GM21723 (cell line): ENCODE data around the gene KLF15.
"Not testable (repeated sequence)": the region's sequence is repeated elsewhere in the genome, so short reads cannot be mapped to it uniquely, and the experiment has no call there.

Experiments used
- ATAC-seq: cut with Tn5 transposase; IDR thresholded peaks from one replicate; pipeline ENCODE4 v1.9.1; 2021; ENCODE audit warnings: mild to moderate bottlenecking, moderate library complexity; ENCODE audit not compliant: unreplicated experiment

The KLF15 gene

DNA sequence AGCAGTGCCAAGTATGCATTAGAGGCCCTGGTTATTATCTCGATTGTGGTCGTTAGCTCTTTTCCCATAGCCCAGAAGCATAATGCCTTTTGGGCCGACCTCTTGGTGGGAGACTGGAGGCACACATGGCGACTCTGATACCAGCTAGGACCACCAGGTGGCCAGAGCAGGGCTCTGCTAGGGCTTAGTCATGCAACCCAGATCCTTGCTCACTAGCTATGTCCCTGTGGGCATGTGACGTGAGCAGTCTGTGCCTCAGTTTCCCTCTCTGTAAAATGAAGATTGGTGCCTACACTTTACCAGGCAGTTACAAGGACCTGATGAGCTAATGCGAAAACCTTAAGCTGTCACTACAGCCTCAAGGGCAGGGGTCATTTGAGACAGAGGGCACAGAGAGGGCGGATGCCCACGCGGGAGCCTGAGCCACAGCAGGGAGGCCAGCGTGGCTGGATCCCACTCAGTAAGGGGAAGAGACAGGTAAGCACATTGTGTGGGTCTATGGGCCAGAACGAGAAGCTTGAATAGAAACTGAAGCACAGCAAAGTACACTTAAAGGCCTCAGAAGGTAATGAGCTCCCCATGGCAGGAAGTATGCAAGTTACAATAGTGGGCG, 8.8 kb downstream of the KLF15 start:
- ATAC-seq, result no peak

DNA sequence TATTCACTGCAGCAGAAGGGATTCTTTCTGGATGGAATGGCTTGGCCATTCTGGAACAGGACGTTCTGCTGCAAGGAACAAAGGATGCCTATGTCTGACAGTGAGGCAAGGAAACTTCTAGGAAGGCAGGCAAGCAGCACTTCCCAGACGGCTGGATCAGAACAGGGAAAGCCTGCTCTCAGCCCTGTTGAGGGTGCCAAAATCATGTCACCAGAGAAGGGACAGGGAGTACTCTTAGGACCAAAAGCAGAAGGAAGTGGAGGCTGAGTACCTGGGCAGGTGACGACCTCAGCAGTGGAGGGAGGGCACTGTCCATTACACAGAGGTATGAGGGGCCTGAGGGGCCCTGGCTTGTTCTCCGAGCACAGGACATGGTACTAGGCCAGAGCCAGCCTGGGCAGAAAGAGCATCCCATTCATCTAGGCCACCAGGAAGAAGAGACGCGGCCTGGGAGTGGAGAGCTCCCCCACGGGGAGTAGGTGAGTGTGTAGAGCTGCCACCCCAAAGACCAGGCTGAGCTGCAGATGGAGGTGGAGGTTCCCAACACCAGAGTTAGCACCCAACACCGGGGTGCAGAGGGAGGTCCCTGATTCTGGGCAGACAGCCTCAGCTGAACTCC, 9.6 kb downstream of the KLF15 start:
- no peak for ATAC-seq

DNA sequence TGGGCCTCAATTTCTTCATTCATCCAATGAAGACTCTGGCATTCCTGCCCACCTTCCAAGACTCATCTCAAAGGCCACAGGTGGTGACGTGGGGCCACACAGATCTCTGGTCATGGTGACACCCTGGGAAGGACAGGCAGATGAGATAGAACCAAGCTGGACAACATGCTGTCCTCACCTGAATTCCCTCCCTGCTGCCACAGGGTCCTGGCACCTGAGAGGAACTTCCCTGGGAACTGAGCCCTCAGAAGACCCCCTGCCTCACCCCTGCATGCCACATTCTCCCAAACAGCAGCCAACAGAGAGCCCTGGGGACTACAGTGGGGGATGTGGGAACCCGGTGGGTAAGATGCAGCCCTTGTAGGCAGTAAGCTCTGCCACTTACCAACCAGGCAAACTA, 10.7 kb downstream of the KLF15 start:
- no peak for ATAC-seq

DNA sequence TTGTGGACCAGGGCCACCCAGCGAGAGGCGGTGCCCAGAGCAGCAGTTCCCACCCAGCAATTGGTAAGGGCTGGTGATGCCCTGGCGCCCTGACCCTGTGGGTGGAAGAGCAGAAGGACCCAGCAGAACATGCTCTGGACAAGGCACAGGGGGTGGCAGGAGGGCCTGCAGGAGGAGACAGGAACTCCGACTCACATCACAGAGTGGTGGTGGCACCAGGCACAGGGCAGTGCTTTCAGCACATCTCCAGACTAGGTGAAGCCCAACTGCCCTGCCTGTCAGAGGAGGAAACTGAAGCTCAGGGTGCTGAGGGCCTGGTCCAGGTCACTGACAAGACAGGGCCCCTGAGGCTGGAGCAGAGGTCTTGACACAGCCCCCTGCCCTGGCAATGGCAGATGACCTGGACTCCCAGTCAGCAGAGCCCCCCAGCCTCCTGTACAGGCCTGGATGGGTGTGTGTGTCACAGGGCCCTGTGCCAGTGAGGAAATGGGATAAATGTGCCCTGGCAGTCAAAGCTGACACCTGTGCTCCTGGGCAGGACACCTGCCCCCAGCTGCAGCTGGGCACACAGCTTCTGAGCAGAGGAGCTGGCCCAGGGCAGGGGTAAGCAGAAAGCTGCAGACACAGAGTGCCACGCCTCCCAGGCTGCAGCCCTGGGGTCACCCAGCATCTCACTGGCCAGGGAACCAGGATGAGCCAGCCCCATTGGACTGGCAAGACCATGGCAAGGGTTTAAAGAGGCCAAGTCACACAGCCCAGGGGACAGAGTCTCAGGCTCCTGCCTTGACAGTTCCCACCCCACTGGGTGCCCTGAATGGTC, 11.4 kb downstream of the KLF15 start:
- no peak for ATAC-seq

DNA sequence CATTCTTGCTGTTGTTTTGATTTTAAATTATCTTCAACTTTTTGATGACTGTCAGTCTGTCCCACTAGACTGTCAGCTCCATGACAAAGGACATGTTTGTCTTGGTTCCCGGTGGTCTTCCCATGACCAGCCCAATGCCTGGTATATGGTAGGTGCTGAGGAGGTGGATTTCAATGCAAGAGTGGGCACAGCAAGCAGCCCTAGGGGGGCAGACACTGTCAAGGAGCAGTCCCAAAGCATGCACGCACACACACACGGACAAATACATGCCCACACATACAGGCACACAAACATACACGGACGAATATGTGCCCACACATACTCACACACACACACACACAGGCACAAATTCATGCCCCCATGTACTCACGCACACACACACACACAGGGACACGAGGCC, 12.0 kb downstream of the KLF15 start:
- ATAC-seq, result no peak

DNA sequence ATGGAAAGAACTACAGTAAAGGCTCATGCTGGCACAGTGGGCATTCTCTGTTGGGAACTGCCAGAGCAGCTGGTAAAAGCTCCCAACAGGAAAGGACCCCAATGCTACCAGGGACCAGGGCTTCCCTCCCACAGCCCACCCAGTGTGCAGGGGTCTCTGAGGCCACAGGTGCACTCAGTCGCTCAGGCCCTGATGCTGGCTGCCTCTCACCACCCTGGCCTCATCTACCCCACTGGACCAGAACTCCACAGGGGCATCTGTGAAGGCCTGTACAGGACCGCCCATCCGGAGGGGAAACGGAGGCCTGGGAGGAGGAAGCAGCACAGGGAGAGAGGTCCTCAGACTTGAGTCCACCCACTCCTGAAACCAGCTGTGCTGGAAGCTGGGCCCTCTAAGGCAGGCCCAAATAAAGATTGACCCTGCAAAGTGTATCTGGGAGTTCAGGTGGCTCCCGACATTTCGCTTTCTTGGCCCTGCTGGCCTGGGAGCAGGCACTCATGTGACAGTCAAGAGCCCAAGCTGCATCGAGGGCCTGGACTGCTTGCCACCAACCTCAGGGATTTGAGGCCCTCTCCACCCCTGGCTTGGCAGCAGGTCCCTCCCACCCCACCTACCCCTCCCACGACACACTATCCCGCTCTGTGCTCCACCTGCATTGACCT, 12.7 kb downstream of the KLF15 start:
- ATAC-seq, result no peak

DNA sequence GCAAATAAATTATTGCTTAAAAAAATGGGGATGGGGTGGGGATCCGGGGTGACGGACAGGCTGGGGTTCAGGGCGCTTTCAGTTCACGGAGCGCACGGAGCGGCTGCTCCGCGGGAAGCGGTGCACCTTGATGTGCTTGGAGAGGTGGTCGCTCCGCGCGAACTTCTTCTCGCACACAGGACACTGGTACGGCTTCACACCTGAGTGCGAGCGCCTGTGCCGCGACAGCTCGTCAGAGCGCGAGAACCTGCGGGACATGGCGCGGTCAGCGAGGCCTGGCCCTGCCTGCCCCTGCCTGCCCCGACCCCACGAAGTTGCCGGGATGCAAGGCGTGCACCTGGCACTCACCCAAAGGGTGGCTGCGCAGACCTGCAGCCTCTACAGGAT, 13.6 kb downstream of the KLF15 start:
- no peak for ATAC-seq

DNA sequence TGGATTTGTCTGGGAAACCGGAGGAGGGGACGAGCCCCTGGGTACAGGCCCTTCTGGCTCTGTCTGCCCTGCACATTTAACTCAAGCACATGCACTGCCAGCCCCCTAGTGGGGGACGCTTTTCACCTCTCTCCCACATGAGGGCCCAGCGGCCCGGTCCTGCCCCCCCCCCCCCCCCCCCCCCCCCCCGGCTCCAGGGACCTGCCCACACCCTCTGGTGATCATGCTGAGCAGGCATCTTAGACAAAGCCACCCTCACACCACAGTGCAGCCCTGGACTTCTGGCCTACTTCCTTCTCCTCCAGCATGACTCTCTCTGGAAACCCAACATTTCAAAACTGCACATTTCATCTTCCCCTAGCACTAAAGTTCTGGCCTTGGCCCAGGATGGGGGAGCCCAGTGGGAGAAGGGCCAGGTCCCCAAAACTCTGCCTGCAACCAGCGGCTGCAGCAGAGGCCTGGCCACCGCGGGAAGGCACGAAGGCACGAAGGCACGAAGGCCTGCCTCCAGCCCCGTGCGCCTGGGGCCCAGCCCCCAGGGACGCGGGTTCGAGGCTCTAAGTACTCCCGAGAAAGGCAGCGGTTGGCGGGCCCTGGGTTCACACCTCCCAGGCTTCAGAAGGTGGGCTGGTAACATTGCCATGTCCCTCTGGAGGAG, 14.1 kb downstream of the KLF15 start:
- no peak for ATAC-seq

DNA sequence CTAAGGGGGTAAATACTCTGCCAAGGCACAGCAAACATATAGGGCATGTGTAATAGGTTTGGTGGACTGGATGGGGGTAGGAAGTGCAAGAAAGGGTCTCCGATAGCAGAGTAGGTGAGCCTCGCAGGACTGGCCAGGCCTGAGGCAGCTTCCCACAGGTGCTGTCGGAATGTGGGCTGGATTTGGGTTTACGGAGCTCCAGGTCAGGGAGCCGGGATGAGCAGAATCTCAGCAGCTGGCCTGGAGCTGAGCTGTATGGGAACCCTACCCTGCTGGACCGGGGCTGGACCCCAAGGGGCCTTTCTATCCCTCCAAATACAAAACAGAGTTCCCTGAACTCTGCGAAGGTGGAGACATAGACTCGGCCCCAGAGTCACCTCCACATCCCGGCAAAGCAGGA, 15.0 kb downstream of the KLF15 start:
- no peak for ATAC-seq

DNA sequence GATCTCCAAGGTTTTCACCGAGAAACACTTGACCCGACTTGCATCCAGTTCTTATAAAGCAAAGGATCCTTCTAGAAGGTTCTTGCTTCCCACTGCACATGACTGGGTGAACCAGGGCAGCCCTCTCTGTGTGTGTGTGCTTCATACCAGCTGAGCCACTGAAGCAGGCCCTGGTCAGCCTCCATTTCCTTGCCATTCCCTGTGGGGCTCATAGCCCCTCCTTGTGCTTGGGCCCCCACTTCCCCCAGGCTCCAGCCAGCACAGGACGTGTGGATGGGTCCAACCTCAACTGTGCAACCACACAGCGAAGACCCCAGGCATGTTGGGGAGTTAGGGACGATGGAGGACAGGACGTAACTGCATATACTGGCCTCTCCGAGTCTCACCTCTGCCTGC, 15.5 kb downstream of the KLF15 start:
- ATAC-seq, result no peak

DNA sequence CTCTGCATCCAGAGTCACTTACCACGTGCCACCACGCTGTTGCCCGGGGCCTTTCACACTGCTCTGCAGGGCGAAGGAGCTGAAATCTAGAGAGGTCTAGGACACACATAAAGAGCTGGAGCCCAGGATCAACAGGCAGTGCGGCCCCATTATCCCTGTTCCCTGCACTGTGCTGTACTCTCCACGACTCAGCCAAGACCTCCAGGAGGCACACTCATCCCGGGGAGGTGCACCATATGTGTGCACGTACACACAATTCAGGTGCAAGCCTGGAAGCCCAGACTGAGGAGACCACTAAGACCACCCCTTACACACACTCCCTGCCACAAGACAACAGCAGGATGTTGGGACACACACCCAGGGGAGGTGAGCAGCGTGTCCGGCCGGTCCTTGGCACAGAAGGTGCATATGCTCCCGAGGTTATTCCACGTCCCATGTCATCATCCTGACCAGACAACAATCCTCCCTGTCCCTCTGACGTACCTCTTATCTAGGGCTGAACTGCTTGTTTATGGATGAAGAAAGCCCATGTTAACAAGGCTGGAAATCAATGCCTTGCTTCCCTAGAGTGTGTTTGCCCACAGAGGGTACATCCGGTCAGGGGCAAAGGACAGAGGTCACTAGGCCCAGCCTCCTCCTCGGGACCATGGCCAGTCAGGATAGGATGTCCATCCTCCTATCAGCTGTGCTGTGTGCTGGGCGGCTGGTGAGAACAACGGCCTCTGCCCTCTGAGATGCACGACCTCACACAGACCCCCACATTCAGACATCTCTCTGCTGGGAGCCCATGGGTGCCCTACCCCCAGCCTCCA, 16.1 kb downstream of the KLF15 start:
- ATAC-seq, result no peak

DNA sequence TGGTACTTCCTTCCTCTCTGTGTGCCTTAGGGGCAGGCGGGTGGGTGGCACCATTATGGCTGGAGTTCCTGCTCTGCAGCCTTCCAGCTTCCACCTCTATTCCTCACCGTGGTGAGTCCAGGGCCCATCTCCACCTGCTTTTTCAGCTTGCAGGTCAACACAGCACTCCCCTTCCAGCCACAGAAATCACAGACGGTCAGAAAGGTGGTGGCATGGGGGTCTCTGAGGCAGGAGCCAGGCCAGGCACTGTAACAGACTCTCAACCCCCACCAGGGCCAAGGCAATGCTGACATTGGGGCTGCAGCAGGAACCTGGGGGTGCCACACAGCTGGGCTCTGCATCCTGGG, 16.6 kb downstream of the KLF15 start:
- no peak for ATAC-seq

DNA sequence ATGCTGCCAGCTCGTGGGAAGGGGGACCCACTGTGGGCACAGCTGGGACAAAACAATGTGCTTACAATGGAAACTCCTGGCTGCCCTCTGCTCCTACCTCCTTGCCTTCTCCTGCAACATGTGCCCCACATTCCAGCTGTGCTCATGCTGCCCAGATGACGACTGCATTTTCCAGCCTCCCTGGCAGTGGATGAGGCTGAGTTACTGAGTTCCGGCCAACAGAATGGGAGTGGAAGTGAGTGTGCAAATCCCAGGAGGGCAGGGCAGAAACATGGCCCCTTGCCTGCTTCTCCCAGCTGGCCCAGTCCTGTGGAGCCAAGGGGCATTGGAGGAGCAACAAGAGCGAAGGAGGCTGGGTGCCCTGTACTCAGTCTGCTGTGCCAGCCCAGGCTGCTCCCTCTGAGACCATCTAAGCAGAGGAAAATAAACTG, 17.1 kb downstream of the KLF15 start:
- no peak for ATAC-seq

DNA sequence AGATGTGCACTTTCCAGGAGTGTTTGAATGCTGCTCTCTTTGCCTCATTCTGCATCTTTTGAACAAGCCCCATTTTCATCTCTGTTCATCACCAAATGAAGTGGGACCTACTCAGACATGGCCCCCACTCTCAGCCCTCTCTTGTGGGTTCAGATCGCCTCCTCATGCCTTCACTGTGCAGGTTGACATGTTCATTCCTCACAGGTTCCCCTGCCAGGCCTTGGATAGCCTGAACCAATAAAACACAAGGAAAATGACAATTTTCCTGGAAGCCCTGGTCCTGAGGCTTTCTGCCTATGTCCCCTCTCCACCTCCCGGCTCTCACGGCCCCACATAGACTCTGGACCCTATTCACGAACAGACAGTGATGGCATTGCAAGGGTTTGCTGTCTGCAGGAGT, 17.7 kb downstream of the KLF15 start:
- ATAC-seq, result no peak

DNA sequence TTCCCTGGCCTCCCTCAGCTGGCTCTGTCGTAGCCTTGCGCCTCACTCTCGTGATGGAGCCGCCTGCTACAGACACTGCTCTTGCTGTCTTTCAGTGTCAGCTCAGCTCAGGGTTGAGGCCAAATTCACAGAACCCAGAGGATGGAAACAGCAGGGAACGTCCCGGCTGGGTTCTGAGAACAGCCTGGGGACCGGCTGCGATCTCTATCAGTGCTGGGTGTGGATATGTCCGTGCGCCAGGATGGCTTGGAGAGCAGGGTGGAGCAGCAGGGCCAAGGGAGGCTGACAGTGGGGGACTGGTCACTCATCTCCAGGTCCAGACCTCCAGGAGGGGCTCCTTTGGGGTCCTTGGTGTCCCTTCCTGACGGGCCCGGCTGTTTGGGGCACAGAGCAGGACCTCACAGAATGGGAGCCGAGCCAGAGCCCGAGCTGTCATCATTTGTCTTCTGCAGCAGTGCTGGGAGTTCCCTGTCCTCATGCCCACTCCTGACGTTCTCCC, 18.4 kb downstream of the KLF15 start:
- no peak for ATAC-seq

DNA sequence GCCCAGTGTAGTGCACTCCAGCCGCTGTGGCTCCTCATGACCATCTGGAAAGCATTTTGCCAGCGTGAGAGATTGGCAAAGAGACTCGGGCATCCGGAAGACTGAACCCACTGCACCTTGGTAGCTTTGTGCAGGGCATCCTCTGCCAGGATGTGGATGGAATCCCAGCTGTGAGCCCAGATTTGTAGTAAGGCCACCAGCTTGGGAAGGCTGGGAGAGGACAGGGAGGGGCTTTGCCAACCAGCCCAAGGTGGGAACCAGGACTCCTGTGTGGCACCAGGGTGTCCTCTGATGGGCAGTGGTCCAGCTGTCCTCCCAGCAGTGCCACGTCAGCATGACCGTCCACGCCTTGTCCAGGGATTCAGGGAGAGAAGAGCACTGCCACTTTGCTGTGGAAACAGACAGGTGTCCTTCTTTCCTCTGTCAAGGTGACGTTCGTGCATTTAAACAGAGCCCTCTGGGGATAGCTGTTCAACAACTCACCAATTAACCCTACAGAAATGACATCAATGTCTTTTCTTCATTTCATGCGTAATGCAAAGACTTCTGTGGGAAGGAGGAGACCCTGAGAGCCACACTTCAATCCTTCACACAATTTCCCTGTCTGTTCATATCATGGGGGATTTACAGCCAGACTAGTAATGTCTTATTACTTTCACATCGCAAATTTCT, 19.1 kb downstream of the KLF15 start:
- no peak for ATAC-seq

DNA sequence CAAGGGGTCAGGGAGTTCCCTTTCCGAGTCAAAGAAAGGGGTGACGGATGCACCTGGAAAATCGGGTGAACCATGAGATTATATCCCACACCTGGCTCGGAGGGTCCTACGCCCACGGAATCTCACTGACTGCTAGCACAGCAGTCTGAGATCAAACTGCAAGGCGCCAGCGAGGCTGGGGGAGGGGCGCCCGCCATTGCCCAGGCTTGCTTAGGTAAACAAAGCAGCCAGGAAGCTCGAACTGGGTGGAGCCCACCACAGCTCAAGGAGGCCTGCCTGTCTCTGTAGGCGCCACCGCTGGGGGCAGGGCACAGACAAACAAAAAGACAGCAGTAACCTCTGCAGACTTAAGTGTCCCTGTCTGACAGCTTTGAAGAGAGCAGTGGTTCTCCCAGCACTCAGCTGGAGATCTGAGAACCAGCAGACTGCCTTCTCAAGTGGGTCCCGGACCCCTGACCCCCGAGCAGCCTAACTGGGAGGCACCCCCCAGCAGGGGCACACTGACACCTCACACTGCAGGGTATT, 25.3 kb downstream of the KLF15 start:
- ATAC-seq, result not testable (repeated sequence)

DNA sequence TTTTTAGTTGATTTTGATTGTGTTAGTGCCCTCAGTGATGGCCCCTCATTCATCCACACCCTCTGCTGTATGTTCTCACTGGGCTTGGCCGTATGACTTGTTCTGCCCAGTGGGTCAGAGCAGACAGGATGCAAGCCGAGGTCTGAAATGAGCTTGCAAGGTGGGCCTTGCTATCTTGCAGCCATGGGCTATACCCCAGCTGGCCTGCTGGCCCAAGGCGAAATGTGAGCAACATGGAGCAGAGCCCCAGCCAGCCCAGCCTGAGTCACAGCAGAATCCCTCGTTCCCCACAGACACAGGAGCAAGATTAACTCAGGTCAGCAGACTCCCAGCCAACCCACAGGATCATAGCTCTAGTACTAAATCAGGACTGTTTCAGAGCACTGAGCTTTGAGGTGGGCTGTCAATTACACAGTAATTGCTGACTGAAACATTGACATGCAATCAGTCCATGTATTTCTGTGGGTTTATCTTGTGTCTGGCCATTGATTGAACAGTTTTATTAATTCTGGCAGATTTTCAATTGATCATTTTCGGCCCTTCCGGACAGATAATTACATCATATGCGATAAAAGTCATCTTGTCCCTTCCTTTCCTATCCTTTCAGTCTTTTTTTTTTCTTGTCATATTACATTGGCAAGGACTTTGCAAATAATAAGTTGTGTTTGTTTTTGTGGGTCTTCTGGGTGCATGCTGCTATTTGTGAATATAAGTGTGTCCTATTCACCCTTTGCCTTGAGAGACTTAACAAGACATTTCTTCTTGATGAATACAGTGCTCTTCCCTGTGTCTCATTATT, 27.1 kb downstream of the KLF15 start:
- ATAC-seq, result no peak

DNA sequence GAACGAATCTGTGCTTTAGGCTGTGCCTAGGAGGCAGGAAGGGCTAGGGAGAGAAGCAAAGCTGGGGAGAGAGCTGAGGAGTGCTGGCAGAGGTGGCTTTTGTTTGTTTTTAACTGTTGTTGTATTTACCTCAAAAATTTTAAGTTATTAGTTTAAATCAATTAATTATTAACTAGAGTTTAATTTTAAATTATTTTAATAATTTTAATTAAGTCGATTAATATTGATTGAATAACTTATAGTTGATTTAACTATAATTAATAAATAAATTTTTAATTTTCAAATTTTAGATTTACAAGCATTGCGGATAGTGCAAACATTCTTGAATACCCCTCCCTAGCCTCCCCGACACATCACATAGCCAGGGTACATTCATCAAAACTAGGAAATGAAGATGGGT, 30.6 kb downstream of the KLF15 start:
- ATAC-seq, result no peak
